Measurements from ENCODE around the gene UNC5A. TPM values are rescaled to one million over a fixed set of nuclear protein-coding genes. Genes with fewer than 3 reads are reported as not detected.

The UNC5A gene
- polyA plus RNA-seq, 1 of the 3 experiments (the other 2 are of a cell fraction) = 0.46 TPM

DNA sequence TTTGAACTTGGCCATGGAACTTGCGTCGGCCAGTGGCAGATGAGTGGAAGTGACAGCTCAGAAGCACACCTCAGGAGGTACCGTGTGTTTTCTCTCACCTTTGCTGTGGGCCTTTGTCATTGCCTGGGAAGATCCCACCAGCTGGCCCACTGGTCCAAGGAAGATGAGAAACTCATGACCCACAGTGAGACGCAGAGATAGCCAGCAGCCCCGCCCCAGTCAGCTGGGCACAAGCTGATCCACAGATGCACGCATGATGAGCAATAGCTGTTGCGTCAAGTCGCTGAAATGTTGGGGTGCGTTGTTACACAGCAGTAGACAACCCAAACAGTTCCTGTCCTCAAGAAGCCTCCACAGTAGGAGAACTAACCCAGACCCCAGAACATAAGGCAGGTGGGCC, 30.8 kb upstream of the UNC5A start:
- H3K27ac ChIP-seq (ENCODE audit: low read depth in 2 of 2, low read length in 1 of 2) = no peak overlapping the region
- DNase-seq = no peak
- H3K36me3 ChIP-seq (replicated peaks in 1 of 2; ENCODE audit: control insufficient read depth in 1 of 2, insufficient read depth in 2 of 2, low read length in 1 of 2) = no peaks in the 10 kb centered on the region
- WGBS (ENCODE audit: low lambda C conversion rate) = 87% methylated on average over 3 of the region's 9 CpGs
- H3F3A ChIP-seq (replicated peaks; ENCODE audit: insufficient read depth) = no peaks in the 10 kb centered on the region
- no peaks in the 10 kb centered on the region for H3K27me3 ChIP-seq (ENCODE audit: insufficient read depth)
- H3K9me2 ChIP-seq = no peaks in the 10 kb centered on the region
- ChIA-PET POLR2A (no interaction called here), CTCF (interaction anchor here (0.6 kb wide), 1 partner anchor 119 kb away, joined by 3 read pairs; no protein-coding TSS in a partner anchor)
- no peaks in the 10 kb centered on the region for H4K20me1 ChIP-seq (ENCODE audit: insufficient read depth)
- H2AFZ ChIP-seq (ENCODE audit: low read depth) = no peak overlapping the region
- H3K4me3 ChIP-seq (ENCODE audit: low read depth in 2 of 2, low read length in 1 of 2) = no peak overlapping the region
- H3K79me2 ChIP-seq (ENCODE audit: insufficient read depth) = no peaks in the 10 kb centered on the region
- no peaks in the 10 kb centered on the region for H3K9me3 ChIP-seq
- H3K9ac ChIP-seq = no peak overlapping the region
- TF ChIP-seq TCF12 (IDR thresholded peaks at IDR 0.05) (no peak), FOXM1 (IDR thresholded peaks at IDR 0.05; ENCODE audit: low read depth) (no peak), SIN3A (IDR thresholded peaks at IDR 0.05; ENCODE audit: borderline replicate concordance, low read depth, low read length) (no peak), TEAD4 (IDR thresholded peaks at IDR 0.05; ENCODE audit: borderline replicate concordance, insufficient read depth) (no peak), RFX5 (IDR thresholded peaks at IDR 0.05; ENCODE audit: low read length) (no peak), NFIC (IDR thresholded peaks at IDR 0.05; ENCODE audit: borderline replicate concordance) (no peak), SMC3 (IDR thresholded peaks at IDR 0.05; ENCODE audit: low read depth, low read length) (no peak)
- TF ChIP-seq, protein P1, sequence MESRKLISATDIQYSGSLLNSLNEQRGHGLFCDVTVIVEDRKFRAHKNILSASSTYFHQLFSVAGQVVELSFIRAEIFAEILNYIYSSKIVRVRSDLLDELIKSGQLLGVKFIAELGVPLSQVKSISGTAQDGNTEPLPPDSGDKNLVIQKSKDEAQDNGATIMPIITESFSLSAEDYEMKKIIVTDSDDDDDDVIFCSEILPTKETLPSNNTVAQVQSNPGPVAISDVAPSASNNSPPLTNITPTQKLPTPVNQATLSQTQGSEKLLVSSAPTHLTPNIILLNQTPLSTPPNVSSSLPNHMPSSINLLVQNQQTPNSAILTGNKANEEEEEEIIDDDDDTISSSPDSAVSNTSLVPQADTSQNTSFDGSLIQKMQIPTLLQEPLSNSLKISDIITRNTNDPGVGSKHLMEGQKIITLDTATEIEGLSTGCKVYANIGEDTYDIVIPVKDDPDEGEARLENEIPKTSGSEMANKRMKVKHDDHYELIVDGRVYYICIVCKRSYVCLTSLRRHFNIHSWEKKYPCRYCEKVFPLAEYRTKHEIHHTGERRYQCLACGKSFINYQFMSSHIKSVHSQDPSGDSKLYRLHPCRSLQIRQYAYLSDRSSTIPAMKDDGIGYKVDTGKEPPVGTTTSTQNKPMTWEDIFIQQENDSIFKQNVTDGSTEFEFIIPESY (IDR thresholded peaks at IDR 0.05; ENCODE audit: borderline replicate concordance, low read depth) = no peak
- TF ChIP-seq, protein P2, sequence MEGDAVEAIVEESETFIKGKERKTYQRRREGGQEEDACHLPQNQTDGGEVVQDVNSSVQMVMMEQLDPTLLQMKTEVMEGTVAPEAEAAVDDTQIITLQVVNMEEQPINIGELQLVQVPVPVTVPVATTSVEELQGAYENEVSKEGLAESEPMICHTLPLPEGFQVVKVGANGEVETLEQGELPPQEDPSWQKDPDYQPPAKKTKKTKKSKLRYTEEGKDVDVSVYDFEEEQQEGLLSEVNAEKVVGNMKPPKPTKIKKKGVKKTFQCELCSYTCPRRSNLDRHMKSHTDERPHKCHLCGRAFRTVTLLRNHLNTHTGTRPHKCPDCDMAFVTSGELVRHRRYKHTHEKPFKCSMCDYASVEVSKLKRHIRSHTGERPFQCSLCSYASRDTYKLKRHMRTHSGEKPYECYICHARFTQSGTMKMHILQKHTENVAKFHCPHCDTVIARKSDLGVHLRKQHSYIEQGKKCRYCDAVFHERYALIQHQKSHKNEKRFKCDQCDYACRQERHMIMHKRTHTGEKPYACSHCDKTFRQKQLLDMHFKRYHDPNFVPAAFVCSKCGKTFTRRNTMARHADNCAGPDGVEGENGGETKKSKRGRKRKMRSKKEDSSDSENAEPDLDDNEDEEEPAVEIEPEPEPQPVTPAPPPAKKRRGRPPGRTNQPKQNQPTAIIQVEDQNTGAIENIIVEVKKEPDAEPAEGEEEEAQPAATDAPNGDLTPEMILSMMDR (IDR thresholded peaks at IDR 0.05) = no peak
- H3K4me1 ChIP-seq (ENCODE audit: control insufficient read depth in 1 of 2, insufficient read depth in 2 of 2, low read depth in 1 of 2, low read length in 1 of 2) = peaks cover 0 to 4% of the 10 kb centered on the region in 2 experiments; a peak in 1 of 4 replicates
- no peak overlapping the region for H3K4me2 ChIP-seq

DNA sequence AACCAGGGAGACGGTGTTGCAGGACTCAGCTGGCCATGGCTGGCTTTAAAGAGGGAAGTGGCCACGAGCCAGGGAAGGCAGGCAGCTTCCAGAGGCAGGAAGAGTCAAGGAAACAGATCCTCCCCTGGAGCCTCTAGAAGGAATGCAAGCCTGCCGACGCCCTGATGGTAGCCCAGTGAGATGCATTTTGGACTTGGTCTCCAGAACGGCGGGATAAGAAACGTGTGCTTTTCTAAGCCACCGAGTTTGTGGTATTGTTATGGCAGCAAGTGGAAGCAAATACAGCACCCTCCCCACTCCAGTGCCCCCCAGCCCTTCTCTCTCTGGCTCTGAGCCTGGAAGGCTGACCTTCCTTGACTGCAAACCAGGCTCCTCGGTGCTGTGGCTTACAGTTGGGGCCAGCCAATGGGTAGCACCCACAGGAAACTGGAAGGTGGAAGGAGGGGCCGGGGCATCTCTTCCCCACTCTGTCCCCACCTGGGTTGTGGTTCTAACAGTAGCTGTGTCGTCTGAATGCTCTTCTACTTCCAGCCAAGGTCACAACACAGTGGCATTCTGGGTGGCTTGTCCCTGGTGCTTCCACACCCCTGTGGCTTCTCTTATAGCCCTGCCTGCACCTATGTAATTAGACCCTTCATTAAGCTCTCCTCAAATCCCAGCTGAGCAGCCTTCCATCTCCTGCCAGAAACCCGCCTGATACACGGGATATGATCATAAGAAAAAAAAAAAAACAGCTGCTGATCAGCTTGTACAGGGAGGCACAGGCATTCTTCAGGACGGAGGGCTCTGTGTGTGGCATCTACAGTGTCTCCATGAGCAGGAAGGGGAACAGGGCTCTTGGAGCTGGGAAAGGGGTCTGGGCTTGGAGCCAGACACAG, 29.9 kb upstream of the UNC5A start:
- Histone ChIP-seq H4K20me1 (ENCODE audit: insufficient read depth) (no peaks in the 10 kb centered on the region), H3F3A (replicated peaks; ENCODE audit: insufficient read depth) (no peaks in the 10 kb centered on the region), H3K79me2 (ENCODE audit: insufficient read depth) (no peaks in the 10 kb centered on the region), H3K36me3 (replicated peaks in 1 of 2; ENCODE audit: control insufficient read depth in 1 of 2, insufficient read depth in 2 of 2, low read length in 1 of 2) (no peaks in the 10 kb centered on the region), H3K27ac (ENCODE audit: low read depth in 2 of 2, low read length in 1 of 2) (no peak overlapping the region), H3K27me3 (ENCODE audit: insufficient read depth) (no peaks in the 10 kb centered on the region), H3K9ac (no peak overlapping the region), H3K9me3 (no peaks in the 10 kb centered on the region), H3K4me1 (ENCODE audit: control insufficient read depth in 1 of 2, insufficient read depth in 2 of 2, low read depth in 1 of 2, low read length in 1 of 2) (peaks cover 0 to 11% of the 10 kb centered on the region in 2 experiments; a peak in 1 of 4 replicates), H3K4me3 (ENCODE audit: low read depth in 2 of 2, low read length in 1 of 2) (no peak overlapping the region), H3K9me2 (no peaks in the 10 kb centered on the region), H2AFZ (ENCODE audit: low read depth) (no peak overlapping the region), H3K4me2 (no peak overlapping the region)
- CTCF ChIA-PET = interaction anchor here (0.6 to 1.5 kb wide), 2 partner anchors 12 to 120 kb away, joined by 3 to 4 read pairs; no protein-coding TSS in a partner anchor
- POLR2A ChIA-PET = no interaction called here
- TF ChIP-seq RCOR1 (IDR thresholded peaks at IDR 0.05; ENCODE audit: low read length) (no peak), RAD21 (IDR thresholded peaks at IDR 0.05; ENCODE audit: low read length) (no peak), TEAD4 (IDR thresholded peaks at IDR 0.05; ENCODE audit: borderline replicate concordance, insufficient read depth) (no peak), EP300 (IDR thresholded peaks at IDR 0.05; ENCODE audit: borderline replicate concordance in 1 of 2, low read depth in 1 of 2, low read length in 1 of 2) (no peak), RFX5 (IDR thresholded peaks at IDR 0.05; ENCODE audit: low read length) (no peak), FOXM1 (IDR thresholded peaks at IDR 0.05; ENCODE audit: low read depth) (no peak), GATA2 (CRISPR knock-in tag; IDR thresholded peaks at IDR 0.05) (no peak)
- WGBS (ENCODE audit: low lambda C conversion rate) = 56% methylated on average over 13 of the region's 14 CpGs
- DNase-seq = no peak
